ENCODE measurements around the gene NPY5R. TPM values are rescaled to one million over a fixed set of nuclear protein-coding genes. Genes with fewer than 3 reads are reported as not detected.
A peak's percentile ranks its signal among the peaks of the same experiment; 100 is the strongest.

The NPY5R gene
- total RNA-seq, result 0.25 TPM
- long read RNA-seq, partial matches to known transcripts, result 0 of 1 reads
- long read RNA-seq, other reads (novel, unspliced or antisense), result 1 of 1 reads

GRCh38 chr4:163343604-163344146 lies at the start of gene NPY5R:
NPY5R (plus strand) TSS chr4:163343892; CDS start chr4:163350274, 6,382 bp downstream.
- Histone ChIP-seq H3K9me3 (replicated peaks) (no peaks in the 10 kb centered on the region), H3K4me1 (peaks cover 16% of the 10 kb centered on the region), H3K4me3 (peak within 1 kb of the TSS; percentile 65), H3K27me3 (ENCODE audit: low read depth) (peaks cover 91% of the 10 kb centered on the region), H3K36me3 (no peaks in the 10 kb centered on the region), H3K27ac (replicated peaks) (peak within 1 kb of the TSS; percentile 60)
- intact Hi-C loops (cut with micrococcal nuclease), result no loop called here
- no peak for DNase-seq
- TF ChIP-seq CTCF (IDR thresholded peaks at IDR 0.05; ENCODE audit: borderline replicate concordance), result no peak

- intact Hi-C loops (cut with micrococcal nuclease), result no loop called here
- Histone ChIP-seq H3K4me3 (no peak overlapping the region), H3K27me3 (ENCODE audit: low read depth) (no peaks in the 10 kb centered on the region), H3K9me3 (replicated peaks) (peaks cover 15% of the 10 kb centered on the region), H3K4me1 (no peaks in the 10 kb centered on the region), H3K27ac (replicated peaks) (no peak overlapping the region), H3K36me3 (no peaks in the 10 kb centered on the region)
- DNase-seq, result no peak
- TF ChIP-seq CTCF (IDR thresholded peaks at IDR 0.05; ENCODE audit: borderline replicate concordance), result no peak
Measured at GRCh38 chr4:163295138-163295537, 48.6 kb upstream of the NPY5R start.

- no peak for TF ChIP-seq CTCF (IDR thresholded peaks at IDR 0.05; ENCODE audit: borderline replicate concordance)
- intact Hi-C loops (cut with micrococcal nuclease), result no loop called here
- no peaks in the 10 kb centered on the region for H3K4me1 ChIP-seq
- no peaks in the 10 kb centered on the region for H3K36me3 ChIP-seq
- H3K4me3 ChIP-seq, result no peak overlapping the region
- no peak for DNase-seq
- H3K27me3 ChIP-seq (ENCODE audit: low read depth), result no peaks in the 10 kb centered on the region
- no peak overlapping the region for H3K27ac ChIP-seq (replicated peaks)
- peaks cover 15% of the 10 kb centered on the region for H3K9me3 ChIP-seq (replicated peaks)
Measured at GRCh38 chr4:163300445-163300844, 43.2 kb upstream of the NPY5R start.

- no peak for TF ChIP-seq CTCF (IDR thresholded peaks at IDR 0.05; ENCODE audit: borderline replicate concordance)
- intact Hi-C loops (cut with micrococcal nuclease), result no loop called here
- no peak for DNase-seq
- Histone ChIP-seq H3K4me1 (no peaks in the 10 kb centered on the region), H3K9me3 (replicated peaks) (peaks cover 15% of the 10 kb centered on the region), H3K27ac (replicated peaks) (no peak overlapping the region), H3K4me3 (no peak overlapping the region), H3K27me3 (ENCODE audit: low read depth) (no peaks in the 10 kb centered on the region), H3K36me3 (no peaks in the 10 kb centered on the region)
Measured at GRCh38 chr4:163303069-163303468, 40.6 kb upstream of the NPY5R start.

GRCh38 chr4:163309466-163309865 lies 34.2 kb upstream of the NPY5R start:
- no peaks in the 10 kb centered on the region for H3K27me3 ChIP-seq (ENCODE audit: low read depth)
- H3K36me3 ChIP-seq, result no peaks in the 10 kb centered on the region
- TF ChIP-seq CTCF (IDR thresholded peaks at IDR 0.05; ENCODE audit: borderline replicate concordance), result no peak
- no peak for DNase-seq
- no peaks in the 10 kb centered on the region for H3K4me1 ChIP-seq
- intact Hi-C loops (cut with micrococcal nuclease), result no loop called here
- no peak overlapping the region for H3K4me3 ChIP-seq
- H3K27ac ChIP-seq (replicated peaks), result no peak overlapping the region
- peaks cover 5% of the 10 kb centered on the region for H3K9me3 ChIP-seq (replicated peaks)
